HG03342 (cell line): Measurements from ENCODE around the gene LYRM7.
A peak's percentile ranks its signal among the peaks of the same experiment; 100 is the strongest.
"Not testable (repeated sequence)": the region's sequence is repeated elsewhere in the genome, so short reads cannot be mapped to it uniquely, and the experiment has no call there.

Experiments
- ATAC-seq: cut with Tn5 transposase; IDR thresholded peaks from one replicate; pipeline ENCODE4 v1.9.1; 2021; ENCODE audit warnings: mild to moderate bottlenecking, moderate library complexity; ENCODE audit not compliant: unreplicated experiment

The LYRM7 gene

GRCh38 chr5:131171276-131171810, 599 bp downstream of the LYRM7 start:
- no peak for ATAC-seq

GRCh38 chr5:131180407-131180806, 9.7 kb downstream of the LYRM7 start:
- no peak for ATAC-seq

GRCh38 chr5:131182839-131183238, 12.1 kb downstream of the LYRM7 start:
- no peak for ATAC-seq

GRCh38 chr5:131185523-131186104, 14.9 kb downstream of the LYRM7 start:
- ATAC-seq, result no peak

- no peak for ATAC-seq
Measured at GRCh38 chr5:131186561-131187256, 16.0 kb downstream of the LYRM7 start.

- no peak for ATAC-seq
Measured at GRCh38 chr5:131193106-131193505, 22.4 kb downstream of the LYRM7 start.

GRCh38 chr5:131193897-131194296, 23.2 kb downstream of the LYRM7 start:
- not testable (repeated sequence) for ATAC-seq

- ATAC-seq, result no peak
Measured at GRCh38 chr5:131194725-131195124, 24.0 kb downstream of the LYRM7 start.

- ATAC-seq, result no peak
Measured at GRCh38 chr5:131195696-131196095, 25.0 kb downstream of the LYRM7 start.

GRCh38 chr5:131196331-131196730, 25.6 kb downstream of the LYRM7 start:
- ATAC-seq, result no peak

GRCh38 chr5:131198625-131199024, 27.9 kb downstream of the LYRM7 start:
- ATAC-seq, result no peak

- ATAC-seq, result no peak
Measured at GRCh38 chr5:131200560-131200959, 29.8 kb downstream of the LYRM7 start.

- ATAC-seq, result no peak
Measured at GRCh38 chr5:131204964-131205363, 34.2 kb downstream of the LYRM7 start.

- ATAC-seq, result no peak
Measured at GRCh38 chr5:131206061-131206460, 35.3 kb downstream of the LYRM7 start.

GRCh38 chr5:131206772-131207171, 36.0 kb downstream of the LYRM7 start:
- ATAC-seq, result no peak

GRCh38 chr5:131209175-131209505, 38.4 kb downstream of the LYRM7 start:
- no peak for ATAC-seq

GRCh38 chr5:131209506-131210150, 38.9 kb downstream of the LYRM7 start:
- ATAC-seq, result peak; percentile 83

- no peak for ATAC-seq
Measured at GRCh38 chr5:131210151-131210510, 39.4 kb downstream of the LYRM7 start.

GRCh38 chr5:131211669-131212068, 40.9 kb downstream of the LYRM7 start:
- ATAC-seq, result no peak

GRCh38 chr5:131212471-131213021, 41.8 kb downstream of the LYRM7 start:
- ATAC-seq, result peak; percentile 43

GRCh38 chr5:131214609-131215227, 44.0 kb downstream of the LYRM7 start:
- no peak for ATAC-seq
